Esophagus squamous epithelium (tissue), 5 donors: ENCODE data around the gene LELP1. TPM values are rescaled to one million over a fixed set of nuclear protein-coding genes. Genes with fewer than 3 reads are reported as not detected.

Experiments
- DNase-seq: peaks from one replicate; lab custom pipeline; 2025; lab: John Stamatoyannopoulos, UW
- H3K27ac ChIP-seq, 4 donors: fragments of 200-600 bp; sonication (generic); one replicate each; pipeline ENCODE4 v1.5.1; 2016 to 2019; ENCODE audit warnings: mild to moderate bottlenecking in 1 of 4
- H3K27me3 ChIP-seq, 4 donors: fragments of 200-600 bp; sonication (generic); 1 replicate in 3 of 4; 2 replicates in 1 of 4; pipeline versions ENCODE4 v1.5.1 to v1.6.0; 2017 to 2021; ENCODE audit warnings: antibody characterized with exemption in 1 of 4
- H3K36me3 ChIP-seq, 3 donors: fragments of 200-600 bp; sonication (generic); one replicate each; pipeline ENCODE4 v1.5.1; 2016 to 2019
- H3K4me1 ChIP-seq, 3 donors: fragments of 200-600 bp; sonication (generic); one replicate each; pipeline ENCODE4 v1.5.1; 2017 to 2019
- H3K4me3 ChIP-seq, 4 donors: fragments of 200-600 bp; sonication (generic); 1 replicate in 3 of 4; 2 replicates in 1 of 4; pipeline ENCODE4 v1.5.1; 2016 to 2019; ENCODE audit warnings: mild to moderate bottlenecking in 2 of 4, moderate library complexity in 1 of 4
- H3K9me3 ChIP-seq, 3 donors: fragments of 200-600 bp; sonication (generic); one replicate each; pipeline ENCODE4 v1.5.1; 2016 to 2019
- CTCF ChIP-seq, 6 experiments: fragments of 450-650 bp in 4 of 6; fragments of 200-600 bp in 2 of 6; sonication (generic) in 2 of 6; IDR thresholded peaks; one replicate each; pipeline ENCODE4 v1.5.1; 2016 to 2019; ENCODE audit warnings: antibody characterized with exemption in 6 of 6, mild to moderate bottlenecking in 4 of 6, moderate library complexity in 4 of 6
- POLR2A ChIP-seq, 4 donors: fragments of 450-650 bp; IDR thresholded peaks; one replicate each; pipeline ENCODE4 v1.6.1; 2017; ENCODE audit warnings: antibody characterized with exemption in 4 of 4, mild to moderate bottlenecking in 4 of 4, moderate library complexity in 3 of 4
- WGBS, 2 donors: methylation state at CpG; one replicate each; pipeline ENCODE4 v1.1.5; 2018; 5-methylcytosine and 5-hydroxymethylcytosine counted together
- intact Hi-C: fragments of 100-400 bp; cut with DNase I; formaldehyde crosslinking; loops from one replicate; pipeline ENCODE4 v1.15.0; 2022
- total RNA-seq, 4 donors: library from RNA; depleted of rRNA; stranded (reverse); fragments of >200 nt; gene quantifications; one replicate each; pipeline ENCODE4 v1.1.0, GENCODE V29; 2016
- donor health status: DM: yes; HTN: yes; CAD: no.

Gene LELP1
- total RNA-seq, 4 donors from 2014 or later = not detected

GRCh38 chr1:153242160-153242559 lies 38.9 kb downstream of the LELP1 start:
- no peak for DNase-seq
- Histone ChIP-seq H3K4me3 (no peak overlapping the region), H3K4me1 (no peaks in the 10 kb centered on the region), H3K27ac (no peak overlapping the region), H3K9me3 (no peaks in the 10 kb centered on the region), H3K27me3 (peaks cover 0 to 9% (median 0%) of the 10 kb centered on the region in 4 donors), H3K36me3 (no peaks in the 10 kb centered on the region)
- intact Hi-C loops = no loop called here
- TF ChIP-seq POLR2A (IDR thresholded peaks at IDR 0.05) (no peak), CTCF (IDR thresholded peaks at IDR 0.05) (no peak)
- WGBS, 2 donors = 80 to 96% methylated on average over 1 of the region's 1 CpG

GRCh38 chr1:153245466-153245865 lies 42.2 kb downstream of the LELP1 start:
- 82 to 100% methylated on average over 2 to 3 of the region's 4 CpGs for WGBS, 2 donors
- no peak for DNase-seq
- no peak for TF ChIP-seq CTCF (IDR thresholded peaks at IDR 0.05)
- no peak for TF ChIP-seq POLR2A (IDR thresholded peaks at IDR 0.05)
- Histone ChIP-seq H3K27me3 (peaks cover 0 to 14% (median 0%) of the 10 kb centered on the region in 4 donors), H3K4me3 (no peak overlapping the region), H3K4me1 (peaks cover 0 to 8% (median 0%) of the 10 kb centered on the region in 3 donors), H3K36me3 (no peaks in the 10 kb centered on the region), H3K27ac (no peak overlapping the region), H3K9me3 (no peaks in the 10 kb centered on the region)
- intact Hi-C loops = no loop called here

GRCh38 chr1:153246018-153246417 lies 42.8 kb downstream of the LELP1 start:
- DNase-seq = no peak
- 80 to 100% methylated on average over 1 of the region's 1 CpG for WGBS, 2 donors
- Histone ChIP-seq H3K27ac (no peak overlapping the region), H3K36me3 (no peaks in the 10 kb centered on the region), H3K4me1 (peaks cover 0 to 8% (median 0%) of the 10 kb centered on the region in 3 donors), H3K9me3 (no peaks in the 10 kb centered on the region), H3K4me3 (no peak overlapping the region), H3K27me3 (peaks cover 0 to 14% (median 0%) of the 10 kb centered on the region in 4 donors)
- TF ChIP-seq POLR2A (IDR thresholded peaks at IDR 0.05) (no peak), CTCF (IDR thresholded peaks at IDR 0.05) (no peak)
- intact Hi-C loops = no loop called here

GRCh38 chr1:153246825-153247224 lies 43.6 kb downstream of the LELP1 start:
- Histone ChIP-seq H3K36me3 (no peaks in the 10 kb centered on the region), H3K4me1 (peaks cover 0 to 8% (median 0%) of the 10 kb centered on the region in 3 donors), H3K9me3 (no peaks in the 10 kb centered on the region), H3K27me3 (peaks cover 0 to 14% (median 0%) of the 10 kb centered on the region in 4 donors), H3K27ac (no peak overlapping the region), H3K4me3 (no peak overlapping the region)
- intact Hi-C loops = no loop called here
- TF ChIP-seq CTCF (IDR thresholded peaks at IDR 0.05) = no peak
- TF ChIP-seq POLR2A (IDR thresholded peaks at IDR 0.05) = no peak
- 62 to 75% methylated on average over 2 of the region's 2 CpGs for WGBS, 2 donors
- no peak for DNase-seq

GRCh38 chr1:153248176-153248879 lies 45.1 kb downstream of the LELP1 start:
- 58 to 75% methylated on average over 5 of the region's 5 CpGs for WGBS, 2 donors
- Histone ChIP-seq H3K27me3 (peaks cover 0 to 14% (median 0%) of the 10 kb centered on the region in 4 donors), H3K27ac (no peak overlapping the region), H3K4me1 (peaks cover 0 to 11% (median 0%) of the 10 kb centered on the region in 3 donors), H3K4me3 (no peak overlapping the region), H3K36me3 (no peaks in the 10 kb centered on the region), H3K9me3 (no peaks in the 10 kb centered on the region)
- no peak for DNase-seq
- TF ChIP-seq CTCF (IDR thresholded peaks at IDR 0.05) (no peak), POLR2A (IDR thresholded peaks at IDR 0.05) (no peak)
- intact Hi-C loops = no loop called here
